HepG2 (cell line): ENCODE measurements around the gene FAM171A2. TPM values are rescaled to one million over a fixed set of nuclear protein-coding genes. Genes with fewer than 3 reads are reported as not detected.

ENCODE experiments used
- CCDC6 ChIP-seq: sonication (generic); formaldehyde crosslinking; IDR thresholded peaks from 2 replicates; pipeline ENCODE4 v1.8.1; 2022; ENCODE audit warnings: mild to moderate bottlenecking, missing genetic modification reagents, moderate library complexity
- HOXA3 ChIP-seq: sonication (generic); formaldehyde crosslinking; IDR thresholded peaks from 2 replicates; pipeline ENCODE4 v1.5.0; 2020; ENCODE audit warnings: missing genetic modification reagents
- KAT2B ChIP-seq: fragments of 150-350 bp; IDR thresholded peaks from 2 replicates; pipeline ENCODE4 v1.6.1; 2014; ENCODE audit warnings: low read depth, low read length, borderline replicate concordance
- NCOA2 ChIP-seq: sonication (generic); formaldehyde crosslinking; IDR thresholded peaks from 2 replicates; pipeline ENCODE4 v1.8.0; 2022; ENCODE audit warnings: inconsistent platforms
- NCOA5 ChIP-seq: sonication (generic); formaldehyde crosslinking; IDR thresholded peaks from 2 replicates; pipeline ENCODE4 v1.4.0; 2020; ENCODE audit warnings: missing genetic modification reagents
- POLR2A ChIP-seq, 2 experiments: IDR thresholded peaks; 2 replicates each; pipeline ENCODE4 v1.6.1; 2011; ENCODE audit warnings: low read depth in 2 of 2, low read length in 2 of 2, mild to moderate bottlenecking in 1 of 2, moderate library complexity in 1 of 2; ENCODE audit not compliant: insufficient read depth in 1 of 2
- TEAD3 ChIP-seq: optimal IDR thresholded peaks from 2 replicates; pipeline ENCODE3; 2016; ENCODE audit warnings: borderline replicate concordance
- ZFP36L2 ChIP-seq: sonication (generic); formaldehyde crosslinking; IDR thresholded peaks from 2 replicates; pipeline ENCODE4 v1.4.0; 2020; ENCODE audit warnings: missing genetic modification reagents
- ZNF296 ChIP-seq: sonication (generic); formaldehyde crosslinking; conservative IDR thresholded peaks from 2 replicates; pipeline ENCODE4 v1.5.0; 2020; ENCODE audit warnings: mild to moderate bottlenecking, missing genetic modification reagents
- ZNF441 ChIP-seq: sonication (generic); formaldehyde crosslinking; IDR thresholded peaks from 2 replicates; pipeline ENCODE4 v1.7.0; 2021; ENCODE audit warnings: missing genetic modification reagents, borderline replicate concordance
- ZNF839 ChIP-seq: sonication (generic); formaldehyde crosslinking; IDR thresholded peaks from 2 replicates; pipeline ENCODE4 v1.4.0; 2020; ENCODE audit warnings: missing genetic modification reagents, mild to moderate bottlenecking, borderline replicate concordance
- polyA plus RNA-seq, 8 experiments: library from polyadenylated mRNA; depleted of rRNA in 3 of 8; stranded (reverse) in 7 of 8; unstranded in 1 of 8; fragments of >200 nt; fragmentation: Illumina TruSeq in 4 of 8; extraction: Trizol in 4 of 8; gene quantifications; 2 replicates each; pipeline versions ENCODE4 v1.2.1 to v1.2.3, GENCODE V29; 2011 to 2016; ENCODE audit warnings: low read depth in 4 of 8, missing spikeins in 1 of 8, mixed read lengths in 1 of 8; ENCODE audit not compliant: insufficient read depth in 1 of 8
- total RNA-seq, 5 experiments: library from RNA; depleted of rRNA; stranded (reverse); fragments of >200 nt; fragmentation: Illumina TruSeq; extraction: Trizol; gene quantifications; 2 replicates each; pipeline ENCODE4 v1.2.3, GENCODE V29; 2016; ENCODE audit warnings: low read depth in 1 of 5
- TF ChIP-seq, protein P1 (sequence below): IDR thresholded peaks from 2 replicates; pipeline ENCODE4 v1.6.1; 2016
- TF ChIP-seq, protein P2 (sequence below): sonication (generic); formaldehyde crosslinking; IDR thresholded peaks from 2 replicates; pipeline ENCODE4 v1.4.0; 2020; ENCODE audit warnings: missing genetic modification reagents, borderline replicate concordance
- TF ChIP-seq, protein P3 (sequence below): sonication (generic); formaldehyde crosslinking; IDR thresholded peaks from 2 replicates; pipeline ENCODE4 v1.5.0; 2020; ENCODE audit warnings: missing genetic modification reagents
- TF ChIP-seq, protein P4 (sequence below): sonication (generic); formaldehyde crosslinking; IDR thresholded peaks from 2 replicates; pipeline ENCODE4 v1.4.0; 2020; ENCODE audit warnings: mild to moderate bottlenecking, missing genetic modification reagents
- TF ChIP-seq, protein P5 (sequence below): conservative IDR thresholded peaks from 2 replicates; pipeline ENCODE4 v1.6.1; 2018; ENCODE audit warnings: missing genetic modification reagents
- TF ChIP-seq, protein P6 (sequence below): sonication (generic); formaldehyde crosslinking; IDR thresholded peaks from 2 replicates; pipeline ENCODE4 v1.9.0; 2022; ENCODE audit warnings: low read depth, missing genetic modification reagents
- TF ChIP-seq, protein P7 (sequence below): sonication (generic); formaldehyde crosslinking; IDR thresholded peaks from 2 replicates; pipeline ENCODE4 v1.5.0; 2020; ENCODE audit warnings: missing genetic modification reagents
- TF ChIP-seq, protein P8 (sequence below), 2 experiments: fragments of 450-650 bp in 1 of 2; sonication (generic) in 1 of 2; formaldehyde crosslinking; IDR thresholded peaks; 2 replicates each; pipeline versions ENCODE4 v1.5.0 to v1.8.0; 2020 to 2022; ENCODE audit warnings: mild to moderate bottlenecking in 1 of 2, missing genetic modification reagents in 1 of 2

Gene FAM171A2
- total and polyA plus RNA-seq, 2 of the 13 experiments (the other 11 are each of a cell fraction or from before 2014, with no cell fraction given), result 1.8 to 3.6 TPM

DNA sequence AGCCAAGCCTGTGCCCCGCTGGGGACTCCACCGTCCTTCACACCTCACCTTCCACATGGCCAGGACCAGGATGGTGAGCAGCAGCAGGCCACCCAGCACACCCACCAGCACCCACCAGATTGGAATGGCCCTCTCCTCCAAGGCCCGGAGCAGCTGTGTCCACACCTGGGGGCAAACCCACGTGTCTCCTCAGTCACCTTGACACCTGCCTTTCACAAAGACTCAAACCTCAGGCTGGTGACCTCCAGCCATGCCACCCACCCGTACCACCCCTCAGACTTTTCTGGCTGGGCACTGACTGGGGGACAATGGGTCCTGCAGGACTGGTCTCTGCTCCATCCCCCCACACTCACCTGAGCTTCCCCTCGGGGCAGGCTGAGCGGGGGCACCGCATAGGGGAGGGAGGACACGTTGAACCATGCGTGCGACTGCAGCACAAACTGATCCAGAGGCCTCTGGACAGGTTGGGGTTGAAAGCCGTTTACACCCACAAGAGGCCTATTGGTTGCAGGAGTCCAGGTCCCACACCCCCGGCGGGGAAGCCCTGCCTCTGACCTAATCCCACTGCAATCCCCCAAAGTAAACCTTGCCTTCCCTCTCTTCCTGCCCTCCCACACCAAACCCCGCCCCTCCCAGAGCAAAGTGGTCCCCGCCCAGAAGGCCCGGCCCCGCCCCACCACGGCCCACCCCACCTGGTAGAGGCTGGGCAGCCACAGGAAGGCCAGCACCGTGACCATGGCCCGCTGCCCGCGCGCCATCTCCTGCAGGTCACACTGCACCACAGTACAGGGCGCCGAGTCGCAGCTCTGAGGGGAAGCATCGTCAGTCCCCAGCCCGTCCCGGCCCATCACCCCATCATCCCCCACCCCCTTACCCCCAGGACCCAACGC lies 10.9 kb upstream of the FAM171A2 start (continued):
- TF ChIP-seq, protein P1, sequence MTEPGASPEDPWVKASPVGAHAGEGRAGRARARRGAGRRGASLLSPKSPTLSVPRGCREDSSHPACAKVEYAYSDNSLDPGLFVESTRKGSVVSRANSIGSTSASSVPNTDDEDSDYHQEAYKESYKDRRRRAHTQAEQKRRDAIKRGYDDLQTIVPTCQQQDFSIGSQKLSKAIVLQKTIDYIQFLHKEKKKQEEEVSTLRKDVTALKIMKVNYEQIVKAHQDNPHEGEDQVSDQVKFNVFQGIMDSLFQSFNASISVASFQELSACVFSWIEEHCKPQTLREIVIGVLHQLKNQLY (CRISPR knock-in tag), result no peak
- TF ChIP-seq ZNF296 (CRISPR knock-in tag), result no peak
- TF ChIP-seq, protein P2, sequence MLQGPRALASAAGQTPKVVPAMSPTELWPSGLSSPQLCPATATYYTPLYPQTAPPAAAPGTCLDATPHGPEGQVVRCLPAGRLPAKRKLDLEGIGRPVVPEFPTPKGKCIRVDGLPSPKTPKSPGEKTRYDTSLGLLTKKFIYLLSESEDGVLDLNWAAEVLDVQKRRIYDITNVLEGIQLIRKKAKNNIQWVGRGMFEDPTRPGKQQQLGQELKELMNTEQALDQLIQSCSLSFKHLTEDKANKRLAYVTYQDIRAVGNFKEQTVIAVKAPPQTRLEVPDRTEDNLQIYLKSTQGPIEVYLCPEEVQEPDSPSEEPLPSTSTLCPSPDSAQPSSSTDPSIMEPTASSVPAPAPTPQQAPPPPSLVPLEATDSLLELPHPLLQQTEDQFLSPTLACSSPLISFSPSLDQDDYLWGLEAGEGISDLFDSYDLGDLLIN, result no peak
- TF ChIP-seq, protein P3, sequence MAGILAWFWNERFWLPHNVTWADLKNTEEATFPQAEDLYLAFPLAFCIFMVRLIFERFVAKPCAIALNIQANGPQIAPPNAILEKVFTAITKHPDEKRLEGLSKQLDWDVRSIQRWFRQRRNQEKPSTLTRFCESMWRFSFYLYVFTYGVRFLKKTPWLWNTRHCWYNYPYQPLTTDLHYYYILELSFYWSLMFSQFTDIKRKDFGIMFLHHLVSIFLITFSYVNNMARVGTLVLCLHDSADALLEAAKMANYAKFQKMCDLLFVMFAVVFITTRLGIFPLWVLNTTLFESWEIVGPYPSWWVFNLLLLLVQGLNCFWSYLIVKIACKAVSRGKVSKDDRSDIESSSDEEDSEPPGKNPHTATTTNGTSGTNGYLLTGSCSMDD (CRISPR knock-in tag), result no peak
- TF ChIP-seq ZNF441, result 0 out of 2 replicates have a peak, but pooled peaks have one; percentile 19
- TF ChIP-seq NCOA2 (CRISPR knock-in tag), result no peak
- TF ChIP-seq ZNF839 (CRISPR knock-in tag), result peak; percentile 74; the same call in 1 of the 2 replicates
- peak; percentile 60 for TF ChIP-seq TEAD3 (CRISPR knock-in tag)
- TF ChIP-seq, protein P4, sequence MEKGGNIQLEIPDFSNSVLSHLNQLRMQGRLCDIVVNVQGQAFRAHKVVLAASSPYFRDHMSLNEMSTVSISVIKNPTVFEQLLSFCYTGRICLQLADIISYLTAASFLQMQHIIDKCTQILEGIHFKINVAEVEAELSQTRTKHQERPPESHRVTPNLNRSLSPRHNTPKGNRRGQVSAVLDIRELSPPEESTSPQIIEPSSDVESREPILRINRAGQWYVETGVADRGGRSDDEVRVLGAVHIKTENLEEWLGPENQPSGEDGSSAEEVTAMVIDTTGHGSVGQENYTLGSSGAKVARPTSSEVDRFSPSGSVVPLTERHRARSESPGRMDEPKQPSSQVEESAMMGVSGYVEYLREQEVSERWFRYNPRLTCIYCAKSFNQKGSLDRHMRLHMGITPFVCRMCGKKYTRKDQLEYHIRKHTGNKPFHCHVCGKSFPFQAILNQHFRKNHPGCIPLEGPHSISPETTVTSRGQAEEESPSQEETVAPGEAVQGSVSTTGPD (CRISPR knock-in tag), result 0 out of 2 replicates have a peak, but pooled peaks have one; percentile 27
- TF ChIP-seq HOXA3 (CRISPR knock-in tag), result no peak; the same call in 1 of the 2 replicates
- no peak for TF ChIP-seq KAT2B
- TF ChIP-seq, protein P5, sequence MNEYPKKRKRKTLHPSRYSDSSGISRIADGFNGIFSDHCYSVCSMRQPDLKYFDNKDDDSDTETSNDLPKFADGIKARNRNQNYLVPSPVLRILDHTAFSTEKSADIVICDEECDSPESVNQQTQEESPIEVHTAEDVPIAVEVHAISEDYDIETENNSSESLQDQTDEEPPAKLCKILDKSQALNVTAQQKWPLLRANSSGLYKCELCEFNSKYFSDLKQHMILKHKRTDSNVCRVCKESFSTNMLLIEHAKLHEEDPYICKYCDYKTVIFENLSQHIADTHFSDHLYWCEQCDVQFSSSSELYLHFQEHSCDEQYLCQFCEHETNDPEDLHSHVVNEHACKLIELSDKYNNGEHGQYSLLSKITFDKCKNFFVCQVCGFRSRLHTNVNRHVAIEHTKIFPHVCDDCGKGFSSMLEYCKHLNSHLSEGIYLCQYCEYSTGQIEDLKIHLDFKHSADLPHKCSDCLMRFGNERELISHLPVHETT (CRISPR knock-in tag), result no peak
- TF ChIP-seq, protein P6, sequence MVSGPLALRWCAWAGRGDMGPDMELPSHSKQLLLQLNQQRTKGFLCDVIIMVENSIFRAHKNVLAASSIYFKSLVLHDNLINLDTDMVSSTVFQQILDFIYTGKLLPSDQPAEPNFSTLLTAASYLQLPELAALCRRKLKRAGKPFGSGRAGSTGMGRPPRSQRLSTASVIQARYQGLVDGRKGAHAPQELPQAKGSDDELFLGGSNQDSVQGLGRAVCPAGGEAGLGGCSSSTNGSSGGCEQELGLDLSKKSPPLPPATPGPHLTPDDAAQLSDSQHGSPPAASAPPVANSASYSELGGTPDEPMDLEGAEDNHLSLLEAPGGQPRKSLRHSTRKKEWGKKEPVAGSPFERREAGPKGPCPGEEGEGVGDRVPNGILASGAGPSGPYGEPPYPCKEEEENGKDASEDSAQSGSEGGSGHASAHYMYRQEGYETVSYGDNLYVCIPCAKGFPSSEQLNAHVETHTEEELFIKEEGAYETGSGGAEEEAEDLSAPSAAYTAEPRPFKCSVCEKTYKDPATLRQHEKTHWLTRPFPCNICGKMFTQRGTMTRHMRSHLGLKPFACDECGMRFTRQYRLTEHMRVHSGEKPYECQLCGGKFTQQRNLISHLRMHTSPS, result peak; percentile 46; the same call in 1 of the 2 replicates
- TF ChIP-seq NCOA5 (CRISPR knock-in tag), result no peak
- TF ChIP-seq ZFP36L2 (CRISPR knock-in tag), result no peak
- peak; percentile 40 to 60; a peak in 1 of 4 replicates for TF ChIP-seq POLR2A (IDR thresholded peaks at IDR 0.05; ENCODE audit: insufficient read depth in 1 of 2, low read depth in 2 of 2, low read length in 2 of 2)
- no peak for TF ChIP-seq CCDC6 (CRISPR knock-in tag)
- TF ChIP-seq, protein P7, sequence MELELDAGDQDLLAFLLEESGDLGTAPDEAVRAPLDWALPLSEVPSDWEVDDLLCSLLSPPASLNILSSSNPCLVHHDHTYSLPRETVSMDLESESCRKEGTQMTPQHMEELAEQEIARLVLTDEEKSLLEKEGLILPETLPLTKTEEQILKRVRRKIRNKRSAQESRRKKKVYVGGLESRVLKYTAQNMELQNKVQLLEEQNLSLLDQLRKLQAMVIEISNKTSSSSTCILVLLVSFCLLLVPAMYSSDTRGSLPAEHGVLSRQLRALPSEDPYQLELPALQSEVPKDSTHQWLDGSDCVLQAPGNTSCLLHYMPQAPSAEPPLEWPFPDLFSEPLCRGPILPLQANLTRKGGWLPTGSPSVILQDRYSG, result no peak
- TF ChIP-seq, protein P8, sequence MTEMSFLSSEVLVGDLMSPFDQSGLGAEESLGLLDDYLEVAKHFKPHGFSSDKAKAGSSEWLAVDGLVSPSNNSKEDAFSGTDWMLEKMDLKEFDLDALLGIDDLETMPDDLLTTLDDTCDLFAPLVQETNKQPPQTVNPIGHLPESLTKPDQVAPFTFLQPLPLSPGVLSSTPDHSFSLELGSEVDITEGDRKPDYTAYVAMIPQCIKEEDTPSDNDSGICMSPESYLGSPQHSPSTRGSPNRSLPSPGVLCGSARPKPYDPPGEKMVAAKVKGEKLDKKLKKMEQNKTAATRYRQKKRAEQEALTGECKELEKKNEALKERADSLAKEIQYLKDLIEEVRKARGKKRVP (CRISPR knock-in tag; IDR thresholded peaks at IDR 0.05), result peak in 1 of 2 experiments; percentile 79; a peak in 2 of 4 replicates
